Osteocyte (in vitro differentiated cells): ENCODE data around the gene ZMYND8. TPM values are rescaled to one million over a fixed set of nuclear protein-coding genes. Genes with fewer than 3 reads are reported as not detected.
"Not testable (repeated sequence)": the region's sequence is repeated elsewhere in the genome, so short reads cannot be mapped to it uniquely, and the experiment has no call there.

Experiments used
- DNase-seq: peaks from one replicate; pipeline ENCODE4 v3.0.0; 2021; ENCODE audit warnings: mixed read lengths; ENCODE audit not compliant: unreplicated experiment; ENCODE audit errors: extremely low spot score
- H3K27ac Mint-ChIP-seq: one replicate; pipeline ENCODE4 v1.8.0; 2021; ENCODE audit warnings: mild to moderate bottlenecking, mixed read lengths; ENCODE audit not compliant: unreplicated experiment
- H3K27me3 Mint-ChIP-seq: one replicate; pipeline ENCODE4 v1.8.0; 2021; ENCODE audit warnings: mixed read lengths; ENCODE audit not compliant: unreplicated experiment
- H3K36me3 Mint-ChIP-seq: one replicate; pipeline ENCODE4 v1.8.0; 2021; ENCODE audit warnings: mixed read lengths; ENCODE audit not compliant: unreplicated experiment
- H3K4me1 Mint-ChIP-seq: one replicate; pipeline ENCODE4 v1.8.0; 2021; ENCODE audit warnings: mixed read lengths; ENCODE audit not compliant: unreplicated experiment
- H3K4me3 Mint-ChIP-seq: one replicate; pipeline ENCODE4 v1.8.0; 2021; ENCODE audit warnings: mild to moderate bottlenecking, moderate library complexity, mixed read lengths; ENCODE audit not compliant: unreplicated experiment
- H3K9me3 Mint-ChIP-seq: one replicate; pipeline ENCODE4 v1.8.0; 2021; ENCODE audit warnings: mixed read lengths; ENCODE audit not compliant: unreplicated experiment
- CTCF ChIP-seq: fragments of 200-600 bp; sonication (generic); IDR thresholded peaks from 2 replicates; pipeline ENCODE4 v1.5.0; 2021; ENCODE audit warnings: antibody characterized with exemption, mild to moderate bottlenecking, moderate library complexity
- total RNA-seq: library from RNA; stranded (reverse); gene quantifications from 2 replicates; pipeline ENCODE4 v1.2.1, GENCODE V29; 2021

The ZMYND8 gene
- total RNA-seq, 1 donor from 2014 or later = 96.5 TPM

DNA sequence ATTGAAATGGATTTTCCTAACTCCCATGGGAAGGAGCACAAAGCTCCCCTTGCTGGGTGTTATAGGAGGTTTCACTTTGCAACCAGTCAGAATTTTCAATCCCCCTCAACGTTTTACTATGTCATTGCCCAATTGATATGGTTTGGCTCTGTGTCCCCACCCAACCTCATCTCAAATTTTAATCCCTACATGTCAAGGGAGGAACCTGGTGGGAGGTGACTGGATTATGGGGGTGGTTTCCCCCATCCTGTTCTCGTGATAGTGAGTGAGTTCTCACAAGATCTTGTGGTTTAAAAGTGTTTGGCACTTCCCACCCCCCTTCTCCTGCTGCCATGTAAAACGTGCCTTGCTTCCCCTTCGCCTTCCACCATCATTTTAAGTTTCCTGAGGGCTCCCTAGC, 62.9 kb downstream of the ZMYND8 start:
- H3K27me3 Mint-ChIP-seq = no peaks in the 10 kb centered on the region
- peak overlapping the region; percentile 66 for H3K27ac Mint-ChIP-seq
- TF ChIP-seq CTCF = no peak
- no peak for DNase-seq
- no peak overlapping the region for H3K4me3 Mint-ChIP-seq
- H3K36me3 Mint-ChIP-seq = peaks cover 70% of the 10 kb centered on the region
- peaks cover 12% of the 10 kb centered on the region for H3K4me1 Mint-ChIP-seq
- no peaks in the 10 kb centered on the region for H3K9me3 Mint-ChIP-seq

DNA sequence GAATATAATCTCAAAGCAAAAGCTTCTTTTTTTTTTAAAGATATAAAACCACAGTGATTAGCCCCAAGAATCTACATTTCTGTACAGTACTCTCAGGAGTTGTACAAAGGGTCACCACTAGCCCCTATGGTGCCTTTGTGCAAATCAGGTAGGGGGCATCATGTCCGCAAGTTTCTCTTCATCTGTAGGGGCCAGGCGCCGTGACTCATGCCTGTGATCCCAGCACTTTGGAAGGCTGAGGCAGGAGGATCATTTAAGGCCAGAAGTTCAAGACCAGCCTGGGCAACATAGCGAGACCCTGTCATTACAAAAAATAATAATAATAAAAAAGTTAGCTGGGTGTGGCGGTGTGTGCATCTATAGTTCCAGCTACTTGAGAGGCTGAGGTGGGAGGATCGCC, 63.9 kb downstream of the ZMYND8 start:
- peaks cover 67% of the 10 kb centered on the region for H3K36me3 Mint-ChIP-seq
- no peak for DNase-seq
- H3K27me3 Mint-ChIP-seq = no peaks in the 10 kb centered on the region
- TF ChIP-seq CTCF = no peak
- no peak overlapping the region for H3K27ac Mint-ChIP-seq
- H3K4me1 Mint-ChIP-seq = peaks cover 12% of the 10 kb centered on the region
- no peak overlapping the region for H3K4me3 Mint-ChIP-seq
- H3K9me3 Mint-ChIP-seq = no peaks in the 10 kb centered on the region

GRCh38 chr20:47290666-47291430, 65.7 kb downstream of the ZMYND8 start:
- no peak for DNase-seq
- Mint-ChIP-seq H3K4me3 (no peak overlapping the region), H3K9me3 (no peaks in the 10 kb centered on the region), H3K36me3 (peaks cover 62% of the 10 kb centered on the region), H3K27ac (no peak overlapping the region), H3K4me1 (peaks cover 8% of the 10 kb centered on the region), H3K27me3 (no peaks in the 10 kb centered on the region)
- TF ChIP-seq CTCF = no peak

GRCh38 chr20:47290008-47290407, 66.5 kb downstream of the ZMYND8 start:
- H3K9me3 Mint-ChIP-seq = no peaks in the 10 kb centered on the region
- no peak overlapping the region for H3K4me3 Mint-ChIP-seq
- H3K36me3 Mint-ChIP-seq = peaks cover 63% of the 10 kb centered on the region
- H3K27ac Mint-ChIP-seq = no peak overlapping the region
- H3K27me3 Mint-ChIP-seq = no peaks in the 10 kb centered on the region
- peaks cover 5% of the 10 kb centered on the region for H3K4me1 Mint-ChIP-seq
- no peak for DNase-seq
- TF ChIP-seq CTCF = no peak

DNA sequence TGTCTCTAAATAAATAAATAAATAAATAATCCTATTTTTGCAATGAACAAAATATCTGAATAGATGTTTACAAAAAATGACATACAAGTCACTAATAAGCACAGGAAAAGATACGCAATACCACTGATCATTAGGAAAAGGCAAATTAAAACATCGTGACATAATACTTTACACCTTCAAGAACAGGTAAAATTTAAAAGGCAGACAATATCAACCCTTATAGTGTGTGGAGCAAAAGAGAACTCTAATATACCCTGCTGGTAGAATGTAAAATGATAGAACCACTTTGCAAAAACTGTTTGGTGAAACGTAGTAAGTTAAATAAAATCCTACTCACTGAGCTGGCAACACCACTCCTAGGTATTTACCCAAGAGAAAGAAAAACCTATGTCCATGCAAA, 67.4 kb downstream of the ZMYND8 start:
- H3K4me1 Mint-ChIP-seq = peaks cover 5% of the 10 kb centered on the region
- H3K4me3 Mint-ChIP-seq = no peak overlapping the region
- no peak overlapping the region for H3K27ac Mint-ChIP-seq
- H3K36me3 Mint-ChIP-seq = peaks cover 65% of the 10 kb centered on the region
- no peak for DNase-seq
- no peaks in the 10 kb centered on the region for H3K9me3 Mint-ChIP-seq
- TF ChIP-seq CTCF = no peak
- no peaks in the 10 kb centered on the region for H3K27me3 Mint-ChIP-seq

GRCh38 chr20:47288530-47288929, 68.0 kb downstream of the ZMYND8 start:
- not testable (repeated sequence) for H3K4me1 Mint-ChIP-seq, H3K27ac Mint-ChIP-seq, H3K4me3 Mint-ChIP-seq, H3K27me3 Mint-ChIP-seq, DNase-seq, H3K9me3 Mint-ChIP-seq
- H3K36me3 Mint-ChIP-seq = peaks cover 65% of the 10 kb centered on the region
